DND-41 (cell line): Measurements from ENCODE around the gene DDX11.
"Not testable (repeated sequence)": the region's sequence is repeated elsewhere in the genome, so short reads cannot be mapped to it uniquely, and the experiment has no call there.

ENCODE experiments used
- ATAC-seq: fragments of 200-7000 bp; cut with Tn5 transposase; 3 replicates; pipeline ENCODE4 v1.9.1; 2021; ENCODE audit warnings: low read depth; ENCODE audit not compliant: insufficient read depth
- DNase-seq: peaks from one replicate; pipeline ENCODE4 v3.0.0-alpha.2; 2020
- H2AFZ ChIP-seq: 2 replicates; pipeline ENCODE4 v1.6.0; 2012; ENCODE audit warnings: low read depth, low read length
- H3K27ac ChIP-seq: 2 replicates; pipeline ENCODE4 v1.5.1; 2012; ENCODE audit warnings: low read length, inconsistent platforms
- H3K27me3 ChIP-seq: fragments of 200-600 bp; sonication (generic); 2 replicates; pipeline ENCODE4 v1.6.0; 2012; ENCODE audit warnings: low read length, mild to moderate bottlenecking, inconsistent platforms; ENCODE audit not compliant: insufficient read depth, poor library complexity
- H3K36me3 ChIP-seq: 2 replicates; pipeline ENCODE4 v1.5.1; 2012; ENCODE audit warnings: low read length, inconsistent platforms; ENCODE audit not compliant: insufficient read depth
- H3K4me1 ChIP-seq: 2 replicates; pipeline ENCODE4 v1.5.1; 2012; ENCODE audit warnings: mild to moderate bottlenecking, low read length; ENCODE audit not compliant: insufficient read depth
- H3K4me2 ChIP-seq: 2 replicates; pipeline ENCODE4 v1.6.0; 2012; ENCODE audit warnings: mild to moderate bottlenecking, moderate library complexity, low read length, inconsistent platforms; ENCODE audit not compliant: insufficient read depth
- H3K4me3 ChIP-seq, 2 experiments: fragments of 200-600 bp in 1 of 2; shearing (Covaris generic) in 1 of 2; 2 replicates each; pipeline ENCODE4 v1.5.1; 2012 to 2016; ENCODE audit warnings: inconsistent platforms in 2 of 2, low read length in 2 of 2, mild to moderate bottlenecking in 2 of 2, low read depth in 1 of 2, moderate library complexity in 1 of 2
- H3K79me2 ChIP-seq: 2 replicates; pipeline ENCODE4 v1.6.0; 2012; ENCODE audit warnings: low read length, inconsistent platforms; ENCODE audit not compliant: insufficient read depth
- H3K9ac ChIP-seq: 2 replicates; pipeline ENCODE4 v1.6.0; 2012; ENCODE audit warnings: low read depth, mild to moderate bottlenecking, inconsistent platforms, low read length, moderate library complexity
- H3K9me3 ChIP-seq: 2 replicates; pipeline ENCODE4 v1.5.1; 2012; ENCODE audit warnings: low read length, moderate library complexity, mild to moderate bottlenecking, inconsistent platforms; ENCODE audit not compliant: insufficient read depth, severe bottlenecking
- H4K20me1 ChIP-seq: 2 replicates; pipeline ENCODE4 v1.6.0; 2012; ENCODE audit warnings: low read length; ENCODE audit not compliant: insufficient read depth
- EZH2 ChIP-seq: IDR thresholded peaks from 3 replicates; pipeline ENCODE4 v1.6.1; 2012; ENCODE audit warnings: borderline replicate concordance, low read depth, mild to moderate bottlenecking, moderate library complexity, low read length, inconsistent platforms; ENCODE audit not compliant: severe bottlenecking
- TF ChIP-seq, protein P1 (sequence below): IDR thresholded peaks from 2 replicates; pipeline ENCODE4 v1.5.1; 2012; ENCODE audit warnings: borderline replicate concordance, low read length, moderate library complexity, mild to moderate bottlenecking; ENCODE audit not compliant: poor library complexity, severe bottlenecking; ENCODE audit errors: extremely low read depth

Gene DDX11

DNA sequence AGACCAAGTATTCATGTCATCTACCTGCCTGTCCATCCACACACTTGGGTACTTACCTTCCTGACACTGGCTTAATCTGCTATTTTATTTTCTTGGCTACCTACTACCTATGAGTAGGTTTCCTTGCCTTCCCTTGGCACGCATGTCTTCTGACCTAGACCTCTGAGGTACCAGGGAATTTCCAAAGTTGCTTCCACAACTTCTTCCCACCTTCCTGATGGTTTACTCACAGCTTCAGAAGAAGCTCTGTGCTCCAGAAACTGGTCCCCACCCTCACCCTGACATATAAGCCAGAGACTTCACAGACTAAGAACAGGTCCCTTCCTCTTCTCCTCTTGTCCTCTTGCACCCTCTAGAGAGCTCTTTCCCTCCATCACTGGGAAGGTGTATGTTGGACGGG is 35.7 kb upstream of the DDX11 start:
- Histone ChIP-seq H3K4me2 (no peak overlapping the region), H3K36me3 (no peaks in the 10 kb centered on the region), H3K9me3 (no peaks in the 10 kb centered on the region), H3K27ac (no peak overlapping the region), H3K9ac (no peak overlapping the region), H3K79me2 (no peaks in the 10 kb centered on the region), H4K20me1 (no peaks in the 10 kb centered on the region), H3K4me3 (no peak overlapping the region), H3K4me1 (peaks cover 8% of the 10 kb centered on the region), H3K27me3 (no peaks in the 10 kb centered on the region), H2AFZ (no peak overlapping the region)
- DNase-seq (no peak), ATAC-seq (no peak)
- TF ChIP-seq, protein P1, sequence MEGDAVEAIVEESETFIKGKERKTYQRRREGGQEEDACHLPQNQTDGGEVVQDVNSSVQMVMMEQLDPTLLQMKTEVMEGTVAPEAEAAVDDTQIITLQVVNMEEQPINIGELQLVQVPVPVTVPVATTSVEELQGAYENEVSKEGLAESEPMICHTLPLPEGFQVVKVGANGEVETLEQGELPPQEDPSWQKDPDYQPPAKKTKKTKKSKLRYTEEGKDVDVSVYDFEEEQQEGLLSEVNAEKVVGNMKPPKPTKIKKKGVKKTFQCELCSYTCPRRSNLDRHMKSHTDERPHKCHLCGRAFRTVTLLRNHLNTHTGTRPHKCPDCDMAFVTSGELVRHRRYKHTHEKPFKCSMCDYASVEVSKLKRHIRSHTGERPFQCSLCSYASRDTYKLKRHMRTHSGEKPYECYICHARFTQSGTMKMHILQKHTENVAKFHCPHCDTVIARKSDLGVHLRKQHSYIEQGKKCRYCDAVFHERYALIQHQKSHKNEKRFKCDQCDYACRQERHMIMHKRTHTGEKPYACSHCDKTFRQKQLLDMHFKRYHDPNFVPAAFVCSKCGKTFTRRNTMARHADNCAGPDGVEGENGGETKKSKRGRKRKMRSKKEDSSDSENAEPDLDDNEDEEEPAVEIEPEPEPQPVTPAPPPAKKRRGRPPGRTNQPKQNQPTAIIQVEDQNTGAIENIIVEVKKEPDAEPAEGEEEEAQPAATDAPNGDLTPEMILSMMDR, result no peak
- TF ChIP-seq EZH2, result no peak

DNA sequence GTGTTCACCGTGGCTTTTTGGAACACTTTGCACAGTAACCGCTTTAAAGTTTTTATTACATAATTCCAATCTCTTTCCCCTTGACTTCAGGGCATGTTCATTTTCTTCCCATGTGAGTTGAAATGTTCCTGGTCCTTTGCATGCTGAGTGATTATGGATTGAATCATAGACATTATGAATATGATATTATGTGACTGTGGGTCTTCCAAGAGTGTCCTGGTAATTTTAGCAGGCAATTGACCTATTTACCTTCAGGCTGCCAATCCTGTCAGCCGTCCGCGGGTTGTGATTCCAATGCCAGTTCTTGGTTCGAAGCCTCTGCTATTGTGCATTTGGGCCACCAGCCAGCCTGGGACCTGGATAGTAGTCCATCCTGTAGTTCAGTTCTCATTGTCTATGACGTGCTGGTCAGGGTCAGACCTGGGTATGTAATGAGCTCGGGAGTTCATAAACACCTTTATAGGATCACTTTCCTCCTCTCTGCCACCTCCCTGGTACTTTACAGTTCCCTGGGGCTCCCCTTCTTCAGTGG is 32.6 kb upstream of the DDX11 start:
- ATAC-seq, result no peak
- no peaks in the 10 kb centered on the region for H3K9me3 ChIP-seq

DNA sequence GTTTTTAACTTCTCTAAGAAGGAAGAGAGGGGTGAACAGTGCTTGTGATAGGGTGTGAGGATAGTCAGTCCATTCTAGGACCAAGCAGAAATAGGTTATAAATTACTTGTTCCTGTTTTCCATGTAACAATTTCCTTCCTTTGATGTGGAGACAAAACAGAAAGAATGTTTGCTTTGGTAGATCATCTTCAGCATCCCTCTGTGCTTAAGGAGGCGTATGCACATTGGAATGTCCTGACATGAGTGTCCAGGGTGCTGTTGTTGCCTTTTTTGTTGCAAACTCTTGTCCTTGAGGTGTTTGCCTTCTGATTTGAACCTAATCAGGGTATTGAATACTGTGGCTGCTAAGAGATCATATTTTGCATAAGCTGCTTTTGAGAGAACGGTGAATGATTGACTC is 23.5 kb upstream of the DDX11 start:
- DNase-seq, H3K9me3 ChIP-seq, H3K79me2 ChIP-seq, H3K36me3 ChIP-seq, H2AFZ ChIP-seq, H3K4me3 ChIP-seq, H3K4me2 ChIP-seq, H4K20me1 ChIP-seq, ATAC-seq, H3K27me3 ChIP-seq, H3K9ac ChIP-seq, H3K27ac ChIP-seq: not testable (repeated sequence)
- H3K4me1 ChIP-seq, result peaks cover 14% of the 10 kb centered on the region

More for the DNA sequence above, 32.6 kb upstream of the DDX11 start:
- no peak overlapping the region for H3K9ac ChIP-seq
- no peak overlapping the region for H3K27ac ChIP-seq
- no peaks in the 10 kb centered on the region for H3K27me3 ChIP-seq
- no peak overlapping the region for H2AFZ ChIP-seq
- no peaks in the 10 kb centered on the region for H3K36me3 ChIP-seq
- H3K4me1 ChIP-seq, result peaks cover 7% of the 10 kb centered on the region
- no peaks in the 10 kb centered on the region for H3K79me2 ChIP-seq
- H4K20me1 ChIP-seq, result no peaks in the 10 kb centered on the region
- TF ChIP-seq, protein P1, result no peak
- no peak for TF ChIP-seq EZH2
- no peak for DNase-seq
- no peak overlapping the region for H3K4me3 ChIP-seq
- no peak overlapping the region for H3K4me2 ChIP-seq

GRCh38 chr12:31050548-31050947 is 23.1 kb upstream of the DDX11 start:
- ATAC-seq, H3K27me3 ChIP-seq, H3K27ac ChIP-seq, H2AFZ ChIP-seq, H3K9me3 ChIP-seq, H4K20me1 ChIP-seq, H3K79me2 ChIP-seq, DNase-seq, H3K36me3 ChIP-seq, H3K4me2 ChIP-seq, H3K9ac ChIP-seq, H3K4me3 ChIP-seq: not testable (repeated sequence)
- H3K4me1 ChIP-seq, result peaks cover 14% of the 10 kb centered on the region

GRCh38 chr12:31051692-31052091 is 22.0 kb upstream of the DDX11 start:
- H3K4me2 ChIP-seq, H3K27me3 ChIP-seq, H3K79me2 ChIP-seq, H3K9me3 ChIP-seq, H3K4me3 ChIP-seq, H3K9ac ChIP-seq, H3K36me3 ChIP-seq, H4K20me1 ChIP-seq: not testable (repeated sequence)
- peak overlapping the region; percentile 36; the same call in 1 of the 2 replicates for H3K27ac ChIP-seq
- peaks cover 14% of the 10 kb centered on the region for H3K4me1 ChIP-seq
- peak overlapping the region; percentile 64 for H2AFZ ChIP-seq
- ATAC-seq (peak; percentile 90), DNase-seq (peak; percentile 63)

- not testable (repeated sequence) for DNase-seq, H3K36me3 ChIP-seq, H3K4me2 ChIP-seq, H3K27me3 ChIP-seq, H3K9ac ChIP-seq, H4K20me1 ChIP-seq, H3K4me3 ChIP-seq, H3K79me2 ChIP-seq, ATAC-seq, H3K9me3 ChIP-seq
- Histone ChIP-seq H3K27ac (peak overlapping the region; percentile 36; the same call in 1 of the 2 replicates), H3K4me1 (peaks cover 14% of the 10 kb centered on the region), H2AFZ (peak overlapping the region; percentile 64; the same call in 1 of the 2 replicates)
Measured at GRCh38 chr12:31052121-31052520, 21.5 kb upstream of the DDX11 start.
